SU-DHL-6 (cell line): ENCODE measurements around the gene CLEC20A.

Experiments used
- EZH2phosphoT487 ChIP-seq: fragments of 200-600 bp; sonication (generic), shearing (Covaris generic); conservative IDR thresholded peaks from 2 replicates; pipeline ENCODE4 v1.6.1; 2018; ENCODE audit warnings: mild to moderate bottlenecking, antibody characterized with exemption, low read length, moderate library complexity, mixed read lengths
- TF ChIP-seq, protein P1 (sequence below): fragments of 200-600 bp; sonication (generic); IDR thresholded peaks from one replicate; pipeline ENCODE4 v1.5.1; 2017; ENCODE audit warnings: antibody characterized with exemption, mild to moderate bottlenecking, low read length, moderate library complexity; ENCODE audit not compliant: insufficient read depth, poor library complexity, severe bottlenecking

DNA sequence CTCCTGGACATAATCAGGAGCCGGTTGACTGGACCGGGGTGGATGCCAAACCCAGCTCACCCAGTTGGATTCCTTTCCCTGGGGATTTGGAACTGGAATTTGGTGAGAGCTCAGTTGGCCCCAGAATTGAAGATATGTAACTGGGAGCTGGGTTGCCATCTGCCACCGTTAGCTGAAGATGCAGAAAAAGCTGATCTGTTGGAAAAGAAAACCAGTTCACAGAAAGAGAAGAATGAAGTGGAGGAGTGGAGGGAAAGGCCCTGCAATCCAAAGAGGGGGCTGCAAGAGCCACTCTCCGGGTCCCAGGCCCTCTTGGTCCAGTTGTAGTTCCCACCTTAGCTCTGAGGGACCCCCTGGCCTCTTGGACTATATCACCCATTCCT, 32.2 kb upstream of the CLEC20A start:
- TF ChIP-seq, protein P1, sequence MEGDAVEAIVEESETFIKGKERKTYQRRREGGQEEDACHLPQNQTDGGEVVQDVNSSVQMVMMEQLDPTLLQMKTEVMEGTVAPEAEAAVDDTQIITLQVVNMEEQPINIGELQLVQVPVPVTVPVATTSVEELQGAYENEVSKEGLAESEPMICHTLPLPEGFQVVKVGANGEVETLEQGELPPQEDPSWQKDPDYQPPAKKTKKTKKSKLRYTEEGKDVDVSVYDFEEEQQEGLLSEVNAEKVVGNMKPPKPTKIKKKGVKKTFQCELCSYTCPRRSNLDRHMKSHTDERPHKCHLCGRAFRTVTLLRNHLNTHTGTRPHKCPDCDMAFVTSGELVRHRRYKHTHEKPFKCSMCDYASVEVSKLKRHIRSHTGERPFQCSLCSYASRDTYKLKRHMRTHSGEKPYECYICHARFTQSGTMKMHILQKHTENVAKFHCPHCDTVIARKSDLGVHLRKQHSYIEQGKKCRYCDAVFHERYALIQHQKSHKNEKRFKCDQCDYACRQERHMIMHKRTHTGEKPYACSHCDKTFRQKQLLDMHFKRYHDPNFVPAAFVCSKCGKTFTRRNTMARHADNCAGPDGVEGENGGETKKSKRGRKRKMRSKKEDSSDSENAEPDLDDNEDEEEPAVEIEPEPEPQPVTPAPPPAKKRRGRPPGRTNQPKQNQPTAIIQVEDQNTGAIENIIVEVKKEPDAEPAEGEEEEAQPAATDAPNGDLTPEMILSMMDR: no peak
- TF ChIP-seq EZH2phosphoT487: no peak
